Breast epithelium (tissue), 4 donors: ENCODE results near the gene SLC39A3. TPM values are rescaled to one million over a fixed set of nuclear protein-coding genes. Genes with fewer than 3 reads are reported as not detected.

ENCODE experiments used
- DNase-seq, 2 donors: peaks; one replicate each; pipeline ENCODE4 v3.0.0-alpha.2; 2019; ENCODE audit warnings: low spot score in 2 of 2
- H3K27ac ChIP-seq, 2 donors: fragments of 200-600 bp; sonication (generic) in 1 of 2; one replicate each; pipeline ENCODE4 v1.5.1; 2016 to 2019; ENCODE audit warnings: mild to moderate bottlenecking in 1 of 2
- H3K27me3 ChIP-seq, 2 donors: fragments of 200-600 bp; sonication (generic) in 1 of 2; one replicate each; pipeline versions ENCODE4 v1.5.1 to v1.6.0; 2017 to 2019; ENCODE audit warnings: control low read depth in 1 of 2, mild to moderate bottlenecking in 1 of 2
- H3K36me3 ChIP-seq: fragments of 200-600 bp; one replicate; pipeline ENCODE4 v1.5.1; 2019
- H3K4me1 ChIP-seq, 2 donors: fragments of 200-600 bp; sonication (generic); one replicate each; pipeline ENCODE4 v1.5.1; 2016 to 2019; ENCODE audit warnings: control low read depth in 1 of 2
- H3K4me3 ChIP-seq, 3 donors: fragments of 200-600 bp; sonication (generic); 1 replicate in 2 of 3; 2 replicates in 1 of 3; pipeline ENCODE4 v1.5.1; 2016 to 2019; ENCODE audit warnings: mild to moderate bottlenecking in 3 of 3, moderate library complexity in 2 of 3
- H3K9me3 ChIP-seq, 2 donors: fragments of 200-600 bp; sonication (generic) in 1 of 2; one replicate each; pipeline ENCODE4 v1.5.1; 2016 to 2019; ENCODE audit warnings: control low read depth in 1 of 2
- CTCF ChIP-seq, 3 donors: fragments of 450-650 bp; IDR thresholded peaks; one replicate each; pipeline ENCODE4 v1.5.1; 2016 to 2017; ENCODE audit warnings: antibody characterized with exemption in 3 of 3, mild to moderate bottlenecking in 3 of 3, moderate library complexity in 3 of 3
- POLR2A ChIP-seq: fragments of 450-650 bp; IDR thresholded peaks from one replicate; pipeline ENCODE4 v1.6.1; 2016; ENCODE audit warnings: antibody characterized with exemption, mild to moderate bottlenecking, moderate library complexity
- POLR2AphosphoS5 ChIP-seq, 3 donors: sonication (generic); formaldehyde crosslinking; IDR thresholded peaks; one replicate each; pipeline ENCODE4 v1.6.1; 2017; ENCODE audit warnings: antibody characterized with exemption in 3 of 3
- intact Hi-C: fragments of 100-400 bp; cut with DNase I; formaldehyde crosslinking; loops from one replicate; pipeline ENCODE4 v1.15.1; 2023; ENCODE audit warnings: low total_unique reads
- total RNA-seq, 3 donors: library from RNA; depleted of rRNA; stranded (reverse); fragments of >200 nt; gene quantifications; one replicate each; pipeline ENCODE4 v1.1.0, GENCODE V29; 2016

SLC39A3 gene
- total RNA-seq, 3 donors from 2014 or later = 23.8 to 36.1 (median 27.2) TPM

- intact Hi-C loops = no loop called here
- TF ChIP-seq CTCF (IDR thresholded peaks at IDR 0.05) (no peak), POLR2A (no peak), POLR2AphosphoS5 (IDR thresholded peaks at IDR 0.05) (no peak)
- Histone ChIP-seq H3K9me3 (no peaks in the 10 kb centered on the region), H3K4me3 (no peak overlapping the region), H3K4me1 (peaks cover 0 to 3% of the 10 kb centered on the region in 2 donors), H3K27me3 (no peaks in the 10 kb centered on the region), H3K27ac (no peak overlapping the region), H3K36me3 (no peaks in the 10 kb centered on the region)
- DNase-seq = no peak
Measured at GRCh38 chr19:2743099-2743498, 3.3 kb upstream of the SLC39A3 start.

GRCh38 chr19:2740314-2740656 lies 468 bp upstream of the SLC39A3 start:
- Histone ChIP-seq H3K27me3 (no peaks in the 10 kb centered on the region), H3K4me1 (peaks cover 0 to 3% of the 10 kb centered on the region in 2 donors), H3K9me3 (no peaks in the 10 kb centered on the region), H3K4me3 (peak overlapping the region in 2 of 3 donors; percentile 94), H3K27ac (no peak overlapping the region), H3K36me3 (no peaks in the 10 kb centered on the region)
- no peak for TF ChIP-seq POLR2A
- no peak for TF ChIP-seq POLR2AphosphoS5 (IDR thresholded peaks at IDR 0.05)
- TF ChIP-seq CTCF (IDR thresholded peaks at IDR 0.05) = no peak
- intact Hi-C loops = no loop called here
- DNase-seq = no peak

GRCh38 chr19:2736550-2737190 lies 3.1 kb downstream of the SLC39A3 start:
- no peak for DNase-seq
- TF ChIP-seq POLR2A = no peak
- no peak for TF ChIP-seq CTCF (IDR thresholded peaks at IDR 0.05)
- TF ChIP-seq POLR2AphosphoS5 (IDR thresholded peaks at IDR 0.05) = no peak
- Histone ChIP-seq H3K4me1 (peaks cover 0 to 3% of the 10 kb centered on the region in 2 donors), H3K27ac (no peak overlapping the region), H3K4me3 (no peak overlapping the region), H3K36me3 (no peaks in the 10 kb centered on the region), H3K27me3 (no peaks in the 10 kb centered on the region), H3K9me3 (no peaks in the 10 kb centered on the region)
- intact Hi-C loops = no loop called here

- no peaks in the 10 kb centered on the region for H3K27me3 ChIP-seq
- intact Hi-C loops = no loop called here
- DNase-seq = no peak
- no peak overlapping the region for H3K4me3 ChIP-seq
- no peak overlapping the region for H3K27ac ChIP-seq
- no peak for TF ChIP-seq POLR2A
- TF ChIP-seq CTCF (IDR thresholded peaks at IDR 0.05) = no peak
- TF ChIP-seq POLR2AphosphoS5 (IDR thresholded peaks at IDR 0.05) = no peak
- no peaks in the 10 kb centered on the region for H3K9me3 ChIP-seq
- H3K36me3 ChIP-seq = no peaks in the 10 kb centered on the region
- peaks cover 0 to 3% of the 10 kb centered on the region in 2 donors for H3K4me1 ChIP-seq
Measured at GRCh38 chr19:2735374-2735773, 4.4 kb downstream of the SLC39A3 start.

GRCh38 chr19:2734589-2735288 lies 5.1 kb downstream of the SLC39A3 start:
- Histone ChIP-seq H3K27ac (no peak overlapping the region), H3K9me3 (no peaks in the 10 kb centered on the region), H3K36me3 (no peaks in the 10 kb centered on the region), H3K4me3 (no peak overlapping the region), H3K4me1 (peaks cover 0 to 3% of the 10 kb centered on the region in 2 donors), H3K27me3 (no peaks in the 10 kb centered on the region)
- no peak for DNase-seq
- intact Hi-C loops = no loop called here
- no peak for TF ChIP-seq POLR2A
